HEK293 (cell line): ENCODE data around the gene KRTAP5-5.

Source experiments
- EGR2 ChIP-seq: fragments of 450-650 bp; formaldehyde crosslinking; IDR thresholded peaks from 2 replicates; pipeline ENCODE4 v1.5.1; 2016; ENCODE audit warnings: low read depth, missing biosample characterization, missing genetic modification characterization
- GLIS1 ChIP-seq: fragments of 450-650 bp; formaldehyde crosslinking; IDR thresholded peaks from 2 replicates; pipeline ENCODE4 v1.5.1; 2016; ENCODE audit warnings: missing biosample characterization, missing genetic modification characterization
- ZNF132 ChIP-seq: fragments of 450-650 bp; formaldehyde crosslinking; IDR thresholded peaks from 2 replicates; pipeline ENCODE4 v1.5.1; 2017; ENCODE audit warnings: missing biosample characterization, missing genetic modification characterization, borderline replicate concordance
- ZNF140 ChIP-seq: fragments of 450-650 bp; formaldehyde crosslinking; IDR thresholded peaks from 2 replicates; pipeline ENCODE4 v1.5.1; 2016; ENCODE audit warnings: missing biosample characterization, missing genetic modification characterization
- ZNF157 ChIP-seq: fragments of 450-650 bp; formaldehyde crosslinking; IDR thresholded peaks from 2 replicates; pipeline ENCODE4 v1.5.1; 2016; ENCODE audit warnings: missing biosample characterization, missing genetic modification characterization
- ZNF223 ChIP-seq: fragments of 450-650 bp; formaldehyde crosslinking; IDR thresholded peaks from 2 replicates; pipeline ENCODE4 v1.5.1; 2016; ENCODE audit warnings: missing biosample characterization, missing genetic modification characterization
- ZNF239 ChIP-seq: fragments of 450-650 bp; formaldehyde crosslinking; IDR thresholded peaks from 2 replicates; pipeline ENCODE4 v1.5.1; 2016; ENCODE audit warnings: missing biosample characterization, missing genetic modification characterization
- ZNF274 ChIP-seq, 2 experiments: fragments of 200-500 bp in 1 of 2; fragments of 450-650 bp in 1 of 2; sonication (Bioruptor generic) in 1 of 2; formaldehyde crosslinking in 1 of 2; IDR thresholded peaks; 2 replicates each; pipeline versions ENCODE4 v1.5.1 to v1.6.1; 2014 to 2016; ENCODE audit warnings: borderline replicate concordance in 1 of 2, inconsistent platforms in 1 of 2, low read length in 1 of 2, missing biosample characterization in 1 of 2, missing genetic modification characterization in 1 of 2
- ZNF48 ChIP-seq: fragments of 450-650 bp; formaldehyde crosslinking; IDR thresholded peaks from 2 replicates; pipeline ENCODE4 v1.5.1; 2016; ENCODE audit warnings: missing biosample characterization, missing genetic modification characterization
- ZNF558 ChIP-seq: fragments of 450-650 bp; formaldehyde crosslinking; IDR thresholded peaks from 2 replicates; pipeline ENCODE4 v1.5.1; 2016; ENCODE audit warnings: missing biosample characterization, missing genetic modification characterization
- ZNF585B ChIP-seq: fragments of 450-650 bp; formaldehyde crosslinking; IDR thresholded peaks from 2 replicates; pipeline ENCODE4 v1.5.1; 2016; ENCODE audit warnings: missing biosample characterization, missing genetic modification characterization
- ZNF654 ChIP-seq: fragments of 450-650 bp; formaldehyde crosslinking; IDR thresholded peaks from 2 replicates; pipeline ENCODE4 v1.5.1; 2016; ENCODE audit warnings: low read depth, missing biosample characterization, missing genetic modification characterization
- ZNF660 ChIP-seq: fragments of 450-650 bp; IDR thresholded peaks from 2 replicates; pipeline ENCODE4 v1.5.1; 2018; ENCODE audit warnings: missing biosample characterization, mild to moderate bottlenecking, missing genetic modification characterization
- ZNF76 ChIP-seq: fragments of 450-650 bp; formaldehyde crosslinking; IDR thresholded peaks from 2 replicates; pipeline ENCODE4; 2016; ENCODE audit warnings: low read depth, missing biosample characterization, missing genetic modification characterization, borderline replicate concordance
- TF ChIP-seq, protein P1 (sequence below): fragments of 450-650 bp; formaldehyde crosslinking; IDR thresholded peaks from 2 replicates; pipeline ENCODE4 v1.5.1; 2016; ENCODE audit warnings: missing biosample characterization, missing genetic modification characterization
- TF ChIP-seq, protein P2 (sequence below): fragments of 450-650 bp; formaldehyde crosslinking; IDR thresholded peaks from 2 replicates; pipeline ENCODE4; 2016; ENCODE audit warnings: missing biosample characterization, missing genetic modification characterization
- TF ChIP-seq, protein P3 (sequence below): fragments of 450-650 bp; formaldehyde crosslinking; IDR thresholded peaks from 2 replicates; pipeline ENCODE4 v1.5.1; 2016; ENCODE audit warnings: missing biosample characterization, missing genetic modification characterization
- TF ChIP-seq, protein P4 (sequence below): fragments of 450-650 bp; formaldehyde crosslinking; IDR thresholded peaks from 2 replicates; pipeline ENCODE4 v1.5.1; 2016; ENCODE audit warnings: missing biosample characterization, missing genetic modification characterization, borderline replicate concordance
- TF ChIP-seq, protein P5 (sequence below): fragments of 450-650 bp; formaldehyde crosslinking; IDR thresholded peaks from 2 replicates; pipeline ENCODE4 v1.5.1; 2016; ENCODE audit warnings: missing biosample characterization, missing genetic modification characterization, low read depth
- TF ChIP-seq, protein P6 (sequence below): fragments of 450-650 bp; formaldehyde crosslinking; IDR thresholded peaks from 2 replicates; pipeline ENCODE4 v1.5.1; 2016; ENCODE audit warnings: missing biosample characterization, missing genetic modification characterization

The KRTAP5-5 gene

DNA sequence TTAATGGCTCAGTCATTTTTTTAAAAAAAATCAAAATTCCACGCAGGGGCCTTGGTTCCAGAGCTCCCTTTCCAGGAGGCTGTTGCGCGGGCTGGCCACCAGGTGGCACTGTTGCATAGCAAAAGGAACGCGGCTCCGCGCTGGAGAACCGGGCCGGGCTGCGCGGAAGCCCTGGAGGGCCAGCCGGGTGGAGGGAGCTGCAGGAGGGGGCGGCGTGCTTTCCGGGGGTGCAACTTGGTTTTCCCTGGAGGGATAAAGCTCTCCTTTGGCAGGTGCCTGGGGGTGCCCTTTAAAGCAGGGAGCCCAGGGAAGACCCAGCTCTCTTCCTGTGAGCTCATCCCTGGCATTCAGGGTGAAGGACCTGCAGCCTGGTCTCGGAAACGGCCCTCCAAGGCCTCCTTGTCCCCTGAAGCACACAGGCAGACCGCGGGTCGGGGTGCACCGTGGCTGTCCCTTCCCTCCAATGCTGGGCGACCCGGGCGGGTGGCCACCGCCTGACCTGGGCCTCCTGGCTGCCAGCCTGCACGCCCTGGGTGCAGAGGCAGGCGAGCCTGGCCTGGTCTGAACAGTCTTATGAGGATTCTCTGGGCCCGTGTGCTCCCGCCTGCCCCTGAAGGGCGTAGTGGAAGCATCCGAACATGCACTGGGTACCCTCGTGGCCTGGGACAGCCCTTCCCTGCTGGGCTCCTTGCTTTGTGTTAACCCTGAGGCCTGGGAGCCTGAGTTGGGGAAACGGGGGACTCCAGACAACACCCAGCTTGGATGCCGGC, 23.4 kb downstream of the KRTAP5-5 start (continued):
- TF ChIP-seq, protein P1, sequence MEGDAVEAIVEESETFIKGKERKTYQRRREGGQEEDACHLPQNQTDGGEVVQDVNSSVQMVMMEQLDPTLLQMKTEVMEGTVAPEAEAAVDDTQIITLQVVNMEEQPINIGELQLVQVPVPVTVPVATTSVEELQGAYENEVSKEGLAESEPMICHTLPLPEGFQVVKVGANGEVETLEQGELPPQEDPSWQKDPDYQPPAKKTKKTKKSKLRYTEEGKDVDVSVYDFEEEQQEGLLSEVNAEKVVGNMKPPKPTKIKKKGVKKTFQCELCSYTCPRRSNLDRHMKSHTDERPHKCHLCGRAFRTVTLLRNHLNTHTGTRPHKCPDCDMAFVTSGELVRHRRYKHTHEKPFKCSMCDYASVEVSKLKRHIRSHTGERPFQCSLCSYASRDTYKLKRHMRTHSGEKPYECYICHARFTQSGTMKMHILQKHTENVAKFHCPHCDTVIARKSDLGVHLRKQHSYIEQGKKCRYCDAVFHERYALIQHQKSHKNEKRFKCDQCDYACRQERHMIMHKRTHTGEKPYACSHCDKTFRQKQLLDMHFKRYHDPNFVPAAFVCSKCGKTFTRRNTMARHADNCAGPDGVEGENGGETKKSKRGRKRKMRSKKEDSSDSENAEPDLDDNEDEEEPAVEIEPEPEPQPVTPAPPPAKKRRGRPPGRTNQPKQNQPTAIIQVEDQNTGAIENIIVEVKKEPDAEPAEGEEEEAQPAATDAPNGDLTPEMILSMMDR (tag by site-specific recombination) = peak; percentile 81
- TF ChIP-seq ZNF660 (tag by site-specific recombination) (peak; percentile 52; the same call in 1 of the 2 replicates), ZNF239 (tag by site-specific recombination) (no peak), ZNF585B (no peak), GLIS1 (tag by site-specific recombination) (peak; percentile 58), ZNF558 (no peak), ZNF654 (tag by site-specific recombination) (peak; percentile 75), ZNF223 (no peak), ZNF132 (no peak), EGR2 (tag by site-specific recombination) (0 out of 2 replicates have a peak, but pooled peaks have one; percentile 12), ZNF157 (tag by site-specific recombination) (no peak), ZNF140 (tag by site-specific recombination) (no peak), ZNF48 (no peak), ZNF76 (no peak), ZNF274 (IDR thresholded peaks at IDR 0.05; ENCODE audit: low read length) (no peak), ZNF274 (tag by site-specific recombination; IDR thresholded peaks at IDR 0.05; ENCODE audit: borderline replicate concordance) (no peak)
- TF ChIP-seq, protein P2, sequence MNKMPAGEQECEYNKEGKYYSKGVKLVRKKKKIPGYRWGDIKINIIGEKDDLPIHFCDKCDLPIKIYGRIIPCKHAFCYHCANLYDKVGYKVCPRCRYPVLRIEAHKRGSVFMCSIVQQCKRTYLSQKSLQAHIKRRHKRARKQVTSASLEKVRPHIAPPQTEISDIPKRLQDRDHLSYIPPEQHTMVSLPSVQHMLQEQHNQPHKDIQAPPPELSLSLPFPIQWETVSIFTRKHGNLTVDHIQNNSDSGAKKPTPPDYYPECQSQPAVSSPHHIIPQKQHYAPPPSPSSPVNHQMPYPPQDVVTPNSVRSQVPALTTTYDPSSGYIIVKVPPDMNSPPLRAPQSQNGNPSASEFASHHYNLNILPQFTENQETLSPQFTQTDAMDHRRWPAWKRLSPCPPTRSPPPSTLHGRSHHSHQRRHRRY (tag by site-specific recombination) = no peak
- TF ChIP-seq, protein P3, sequence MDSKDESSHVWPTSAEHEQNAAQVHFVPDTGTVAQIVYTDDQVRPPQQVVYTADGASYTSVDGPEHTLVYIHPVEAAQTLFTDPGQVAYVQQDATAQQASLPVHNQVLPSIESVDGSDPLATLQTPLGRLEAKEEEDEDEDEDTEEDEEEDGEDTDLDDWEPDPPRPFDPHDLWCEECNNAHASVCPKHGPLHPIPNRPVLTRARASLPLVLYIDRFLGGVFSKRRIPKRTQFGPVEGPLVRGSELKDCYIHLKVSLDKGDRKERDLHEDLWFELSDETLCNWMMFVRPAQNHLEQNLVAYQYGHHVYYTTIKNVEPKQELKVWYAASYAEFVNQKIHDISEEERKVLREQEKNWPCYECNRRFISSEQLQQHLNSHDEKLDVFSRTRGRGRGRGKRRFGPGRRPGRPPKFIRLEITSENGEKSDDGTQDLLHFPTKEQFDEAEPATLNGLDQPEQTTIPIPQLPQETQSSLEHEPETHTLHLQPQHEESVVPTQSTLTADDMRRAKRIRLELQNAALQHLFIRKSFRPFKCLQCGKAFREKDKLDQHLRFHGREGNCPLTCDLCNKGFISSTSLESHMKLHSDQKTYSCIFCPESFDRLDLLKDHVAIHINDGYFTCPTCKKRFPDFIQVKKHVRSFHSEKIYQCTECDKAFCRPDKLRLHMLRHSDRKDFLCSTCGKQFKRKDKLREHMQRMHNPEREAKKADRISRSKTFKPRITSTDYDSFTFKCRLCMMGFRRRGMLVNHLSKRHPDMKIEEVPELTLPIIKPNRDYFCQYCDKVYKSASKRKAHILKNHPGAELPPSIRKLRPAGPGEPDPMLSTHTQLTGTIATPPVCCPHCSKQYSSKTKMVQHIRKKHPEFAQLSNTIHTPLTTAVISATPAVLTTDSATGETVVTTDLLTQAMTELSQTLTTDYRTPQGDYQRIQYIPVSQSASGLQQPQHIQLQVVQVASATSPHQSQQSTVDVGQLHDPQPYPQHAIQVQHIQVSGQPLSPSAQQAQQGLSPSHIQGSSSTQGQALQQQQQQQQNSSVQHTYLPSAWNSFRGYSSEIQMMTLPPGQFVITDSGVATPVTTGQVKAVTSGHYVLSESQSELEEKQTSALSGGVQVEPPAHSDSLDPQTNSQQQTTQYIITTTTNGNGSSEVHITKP (tag by site-specific recombination) = no peak
- TF ChIP-seq, protein P4, sequence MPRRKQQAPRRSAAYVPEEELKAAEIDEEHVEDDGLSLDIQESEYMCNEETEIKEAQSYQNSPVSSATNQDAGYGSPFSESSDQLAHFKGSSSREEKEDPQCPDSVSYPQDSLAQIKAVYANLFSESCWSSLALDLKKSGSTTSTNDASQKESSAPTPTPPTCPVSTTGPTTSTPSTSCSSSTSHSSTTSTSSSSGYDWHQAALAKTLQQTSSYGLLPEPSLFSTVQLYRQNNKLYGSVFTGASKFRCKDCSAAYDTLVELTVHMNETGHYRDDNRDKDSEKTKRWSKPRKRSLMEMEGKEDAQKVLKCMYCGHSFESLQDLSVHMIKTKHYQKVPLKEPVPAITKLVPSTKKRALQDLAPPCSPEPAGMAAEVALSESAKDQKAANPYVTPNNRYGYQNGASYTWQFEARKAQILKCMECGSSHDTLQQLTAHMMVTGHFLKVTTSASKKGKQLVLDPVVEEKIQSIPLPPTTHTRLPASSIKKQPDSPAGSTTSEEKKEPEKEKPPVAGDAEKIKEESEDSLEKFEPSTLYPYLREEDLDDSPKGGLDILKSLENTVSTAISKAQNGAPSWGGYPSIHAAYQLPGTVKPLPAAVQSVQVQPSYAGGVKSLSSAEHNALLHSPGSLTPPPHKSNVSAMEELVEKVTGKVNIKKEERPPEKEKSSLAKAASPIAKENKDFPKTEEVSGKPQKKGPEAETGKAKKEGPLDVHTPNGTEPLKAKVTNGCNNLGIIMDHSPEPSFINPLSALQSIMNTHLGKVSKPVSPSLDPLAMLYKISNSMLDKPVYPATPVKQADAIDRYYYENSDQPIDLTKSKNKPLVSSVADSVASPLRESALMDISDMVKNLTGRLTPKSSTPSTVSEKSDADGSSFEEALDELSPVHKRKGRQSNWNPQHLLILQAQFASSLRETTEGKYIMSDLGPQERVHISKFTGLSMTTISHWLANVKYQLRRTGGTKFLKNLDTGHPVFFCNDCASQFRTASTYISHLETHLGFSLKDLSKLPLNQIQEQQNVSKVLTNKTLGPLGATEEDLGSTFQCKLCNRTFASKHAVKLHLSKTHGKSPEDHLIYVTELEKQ (tag by site-specific recombination) = no peak
- TF ChIP-seq, protein P5, sequence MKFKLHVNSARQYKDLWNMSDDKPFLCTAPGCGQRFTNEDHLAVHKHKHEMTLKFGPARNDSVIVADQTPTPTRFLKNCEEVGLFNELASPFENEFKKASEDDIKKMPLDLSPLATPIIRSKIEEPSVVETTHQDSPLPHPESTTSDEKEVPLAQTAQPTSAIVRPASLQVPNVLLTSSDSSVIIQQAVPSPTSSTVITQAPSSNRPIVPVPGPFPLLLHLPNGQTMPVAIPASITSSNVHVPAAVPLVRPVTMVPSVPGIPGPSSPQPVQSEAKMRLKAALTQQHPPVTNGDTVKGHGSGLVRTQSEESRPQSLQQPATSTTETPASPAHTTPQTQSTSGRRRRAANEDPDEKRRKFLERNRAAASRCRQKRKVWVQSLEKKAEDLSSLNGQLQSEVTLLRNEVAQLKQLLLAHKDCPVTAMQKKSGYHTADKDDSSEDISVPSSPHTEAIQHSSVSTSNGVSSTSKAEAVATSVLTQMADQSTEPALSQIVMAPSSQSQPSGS (tag by site-specific recombination) = no peak
- TF ChIP-seq, protein P6, sequence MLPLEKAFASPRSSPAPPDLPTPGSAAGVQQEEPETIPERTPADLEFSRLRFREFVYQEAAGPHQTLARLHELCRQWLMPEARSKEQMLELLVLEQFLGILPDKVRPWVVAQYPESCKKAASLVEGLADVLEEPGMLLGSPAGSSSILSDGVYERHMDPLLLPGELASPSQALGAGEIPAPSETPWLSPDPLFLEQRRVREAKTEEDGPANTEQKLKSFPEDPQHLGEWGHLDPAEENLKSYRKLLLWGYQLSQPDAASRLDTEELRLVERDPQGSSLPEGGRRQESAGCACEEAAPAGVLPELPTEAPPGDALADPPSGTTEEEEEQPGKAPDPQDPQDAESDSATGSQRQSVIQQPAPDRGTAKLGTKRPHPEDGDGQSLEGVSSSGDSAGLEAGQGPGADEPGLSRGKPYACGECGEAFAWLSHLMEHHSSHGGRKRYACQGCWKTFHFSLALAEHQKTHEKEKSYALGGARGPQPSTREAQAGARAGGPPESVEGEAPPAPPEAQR (tag by site-specific recombination) = no peak
- TF ChIP-seq, all 188 proteins: peak for 8
